BE2C (cell line): Measurements from ENCODE around the gene C2CD3.

Source experiments
- DNase-seq: peaks from one replicate; pipeline ENCODE4 v3.0.0-alpha.2; 2020
- H3K27me3 ChIP-seq: fragments of 250-450 bp; sonication (Bioruptor Pico); 2 replicates; pipeline ENCODE4 v1.5.1; 2020; ENCODE audit warnings: mild to moderate bottlenecking
- H3K36me3 ChIP-seq: fragments of 250-450 bp; sonication (Bioruptor Pico); 2 replicates; pipeline ENCODE4 v1.5.1; 2020; ENCODE audit warnings: mild to moderate bottlenecking
- H3K4me1 ChIP-seq: fragments of 250-450 bp; sonication (Bioruptor Pico); 2 replicates; pipeline ENCODE4 v1.5.1; 2020
- H3K4me3 ChIP-seq: 2 replicates; pipeline ENCODE4 v1.5.1; 2011; ENCODE audit warnings: low read depth, low read length
- H3K9me3 ChIP-seq: fragments of 250-450 bp; sonication (Bioruptor Pico); 2 replicates; pipeline ENCODE4 v1.5.1; 2020
- CTCF ChIP-seq: IDR thresholded peaks from 2 replicates; pipeline ENCODE4 v1.5.1; 2012; ENCODE audit warnings: mild to moderate bottlenecking, low read depth, low read length

C2CD3 gene

GRCh38 chr11:74024261-74025029 is 146.4 kb downstream of the C2CD3 start:
- no peak for TF ChIP-seq CTCF
- Histone ChIP-seq H3K9me3 (no peaks in the 10 kb centered on the region), H3K27me3 (no peaks in the 10 kb centered on the region), H3K4me3 (no peak overlapping the region), H3K36me3 (peaks cover 7% of the 10 kb centered on the region), H3K4me1 (no peaks in the 10 kb centered on the region)
- no peak for DNase-seq

GRCh38 chr11:74023276-74023675 is 147.5 kb downstream of the C2CD3 start:
- no peaks in the 10 kb centered on the region for H3K9me3 ChIP-seq
- TF ChIP-seq CTCF: no peak
- no peaks in the 10 kb centered on the region for H3K27me3 ChIP-seq
- no peaks in the 10 kb centered on the region for H3K4me1 ChIP-seq
- peaks cover 7% of the 10 kb centered on the region for H3K36me3 ChIP-seq
- no peak overlapping the region for H3K4me3 ChIP-seq
- no peak for DNase-seq

GRCh38 chr11:74022546-74022945 is 148.3 kb downstream of the C2CD3 start:
- Histone ChIP-seq H3K4me1 (no peaks in the 10 kb centered on the region), H3K4me3 (no peak overlapping the region), H3K36me3 (peaks cover 7% of the 10 kb centered on the region), H3K9me3 (no peaks in the 10 kb centered on the region), H3K27me3 (no peaks in the 10 kb centered on the region)
- DNase-seq: no peak
- no peak for TF ChIP-seq CTCF

GRCh38 chr11:74021998-74022397 is 148.8 kb downstream of the C2CD3 start:
- Histone ChIP-seq H3K9me3 (no peaks in the 10 kb centered on the region), H3K36me3 (peaks cover 7% of the 10 kb centered on the region), H3K27me3 (no peaks in the 10 kb centered on the region), H3K4me1 (no peaks in the 10 kb centered on the region), H3K4me3 (no peak overlapping the region)
- TF ChIP-seq CTCF: no peak
- no peak for DNase-seq

- Histone ChIP-seq H3K36me3 (peaks cover 16% of the 10 kb centered on the region), H3K27me3 (no peaks in the 10 kb centered on the region), H3K4me1 (no peaks in the 10 kb centered on the region), H3K9me3 (no peaks in the 10 kb centered on the region), H3K4me3 (no peak overlapping the region)
- no peak for TF ChIP-seq CTCF
- DNase-seq: no peak
Observed at GRCh38 chr11:74020539-74020938, 150.3 kb downstream of the C2CD3 start.

GRCh38 chr11:74019860-74020259 is 150.9 kb downstream of the C2CD3 start:
- Histone ChIP-seq H3K9me3 (no peaks in the 10 kb centered on the region), H3K27me3 (no peaks in the 10 kb centered on the region), H3K36me3 (peaks cover 16% of the 10 kb centered on the region), H3K4me1 (no peaks in the 10 kb centered on the region), H3K4me3 (no peak overlapping the region)
- TF ChIP-seq CTCF: no peak
- no peak for DNase-seq
